ENCODE results near the gene FGR.
"Not testable (repeated sequence)": the region's sequence is repeated elsewhere in the genome, so short reads cannot be mapped to it uniquely, and the experiment has no call there.

The FGR gene

DNA sequence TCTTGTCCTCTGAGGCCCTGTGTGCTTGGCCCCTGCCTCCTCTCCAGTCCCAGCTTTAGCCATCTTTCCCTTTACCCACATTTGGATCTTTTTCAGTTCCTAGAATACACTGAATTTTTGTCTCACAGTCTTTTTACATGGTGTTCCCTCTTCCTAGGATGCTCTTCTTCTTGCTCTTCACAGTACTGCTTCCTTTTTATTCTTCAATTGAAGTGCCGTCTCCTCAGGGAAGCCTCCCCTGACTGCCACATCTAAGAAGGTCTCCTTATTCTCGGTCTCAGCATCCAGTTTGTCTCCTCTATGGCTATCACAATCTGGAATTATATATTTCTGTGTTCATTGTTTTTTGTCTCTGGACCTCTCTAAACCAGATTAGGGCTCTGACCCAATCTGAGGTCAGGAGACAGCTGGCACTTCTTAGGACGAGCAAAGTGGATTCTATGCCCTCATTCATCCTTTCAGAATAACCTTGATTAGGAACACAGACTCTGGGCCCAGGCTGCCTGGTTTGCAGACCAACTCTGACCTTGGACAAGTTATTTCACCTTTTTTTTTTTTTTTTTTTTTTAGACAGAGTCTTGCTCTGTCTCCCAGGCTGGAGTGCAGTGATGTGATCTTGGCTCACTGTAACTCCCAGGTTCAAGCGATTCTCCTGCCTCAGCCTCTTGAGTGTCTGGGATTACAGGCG is 3.2 kb upstream of the FGR start:
- Histone ChIP-seq H3K9me3 (no peaks in the 10 kb centered on the region), H3K9ac (no peak overlapping the region), H3K27ac (no peak overlapping the region), H4K20me1 (no peaks in the 10 kb centered on the region), H3K4me1 (peaks cover 57% of the 10 kb centered on the region), H3K27me3 (peaks cover 11% of the 10 kb centered on the region), H3K4me3 (no peak overlapping the region), H3K36me3 (no peaks in the 10 kb centered on the region), H3K4me2 (peak overlapping the region; percentile 33)
- TF ChIP-seq Cebpa-rat (IDR thresholded peaks at IDR 0.05), result no peak

DNA sequence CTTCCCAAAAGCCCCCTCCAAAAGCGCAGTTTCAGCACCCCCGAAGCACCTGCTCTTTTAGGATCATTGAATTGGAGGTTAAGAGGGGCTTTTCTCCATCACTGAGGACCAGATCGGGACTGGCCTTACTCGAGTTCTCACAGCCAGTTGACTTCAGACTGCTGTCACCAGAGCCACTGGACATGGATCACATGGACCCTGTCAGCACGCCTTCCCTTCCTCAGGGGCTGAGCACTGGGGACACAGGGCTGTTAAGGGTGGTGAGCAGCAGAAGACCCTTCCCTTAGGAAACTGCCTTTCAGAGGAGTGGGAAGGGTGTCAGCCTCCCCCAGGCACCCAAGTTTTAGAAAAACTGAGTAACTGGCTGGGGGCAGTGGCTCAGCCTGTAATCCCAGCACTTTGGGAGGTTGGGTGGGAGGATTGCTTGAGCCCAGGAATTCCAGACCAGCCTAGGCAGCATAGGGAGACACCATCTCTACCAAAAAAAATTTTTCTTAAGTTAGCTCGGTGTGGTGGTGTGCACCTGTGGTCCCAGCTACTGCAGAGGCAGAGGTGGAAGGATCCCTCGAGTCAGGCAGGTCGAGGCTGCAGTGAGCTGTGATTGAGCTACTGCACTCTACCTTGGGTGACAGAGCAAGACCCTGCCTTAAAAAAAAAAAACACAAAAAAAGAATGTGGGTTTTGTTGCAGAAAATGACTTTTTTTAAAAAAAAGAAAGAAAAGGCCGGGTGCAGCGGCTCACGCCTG is 584 bp upstream of the FGR start:
- H3K4me1 ChIP-seq, result peaks cover 83% of the 10 kb centered on the region
- H3K9me3 ChIP-seq, result no peaks in the 10 kb centered on the region
- no peaks in the 10 kb centered on the region for H3K36me3 ChIP-seq
- H3K27ac ChIP-seq, result no peak overlapping the region
- H3K4me3 ChIP-seq, result no peak overlapping the region
- H3K9ac ChIP-seq, result no peak overlapping the region
- H4K20me1 ChIP-seq, result no peaks in the 10 kb centered on the region
- peak overlapping the region; percentile 87 for H3K4me2 ChIP-seq
- H3K27me3 ChIP-seq, result peaks cover 11% of the 10 kb centered on the region
- TF ChIP-seq Cebpa-rat (IDR thresholded peaks at IDR 0.05), result no peak

DNA sequence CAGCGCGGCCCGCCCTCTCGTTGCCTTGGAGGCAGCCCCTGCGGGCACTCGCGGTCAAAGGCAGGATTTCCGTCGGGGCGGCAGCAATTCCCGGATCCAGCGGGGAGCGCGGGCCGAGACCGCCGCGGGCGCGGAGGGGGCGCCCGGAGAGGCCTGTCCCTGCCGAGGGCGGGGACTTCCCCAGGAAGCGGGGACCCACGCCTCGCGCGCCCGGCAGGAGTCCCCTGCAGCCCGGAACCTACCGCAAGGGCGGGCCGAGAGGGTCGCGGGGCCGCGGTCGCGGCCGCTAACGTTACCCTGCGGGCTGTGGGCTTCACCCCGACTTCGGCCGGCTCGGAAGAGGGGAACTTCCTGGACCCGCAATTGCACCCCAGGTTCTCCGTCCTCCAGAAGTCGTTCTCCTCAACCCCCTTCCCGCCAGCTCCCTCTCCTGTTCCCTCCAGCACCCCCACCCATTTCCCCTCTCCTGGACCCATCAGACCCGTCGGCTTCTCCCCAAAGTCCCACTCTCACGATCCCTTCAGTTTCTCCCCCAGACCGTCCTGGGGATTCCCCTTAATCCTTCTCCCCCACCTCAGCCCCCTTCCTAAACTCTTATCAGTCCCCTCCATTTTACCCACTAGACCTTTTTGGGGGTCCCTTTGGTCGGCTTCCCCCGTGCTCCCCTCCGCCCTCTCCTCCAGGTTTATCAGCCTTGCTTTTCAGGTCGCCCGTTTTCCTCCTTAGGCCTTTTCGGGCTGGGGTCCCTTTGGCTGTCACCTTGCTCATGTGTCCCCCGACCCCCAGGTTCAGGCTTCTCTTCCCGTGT is 604 bp downstream of the FGR start:
- no peak for TF ChIP-seq Cebpa-rat (IDR thresholded peaks at IDR 0.05)
- Histone ChIP-seq H3K27ac (peak overlapping the region; percentile 63), H3K9ac (peak overlapping the region; percentile 74), H3K4me3 (peak overlapping the region; percentile 59), H3K27me3 (peaks cover 11% of the 10 kb centered on the region), H3K4me2 (peak overlapping the region; percentile 87), H3K36me3 (no peaks in the 10 kb centered on the region), H3K4me1 (peaks cover 95% of the 10 kb centered on the region), H4K20me1 (no peaks in the 10 kb centered on the region), H3K9me3 (no peaks in the 10 kb centered on the region)

DNA sequence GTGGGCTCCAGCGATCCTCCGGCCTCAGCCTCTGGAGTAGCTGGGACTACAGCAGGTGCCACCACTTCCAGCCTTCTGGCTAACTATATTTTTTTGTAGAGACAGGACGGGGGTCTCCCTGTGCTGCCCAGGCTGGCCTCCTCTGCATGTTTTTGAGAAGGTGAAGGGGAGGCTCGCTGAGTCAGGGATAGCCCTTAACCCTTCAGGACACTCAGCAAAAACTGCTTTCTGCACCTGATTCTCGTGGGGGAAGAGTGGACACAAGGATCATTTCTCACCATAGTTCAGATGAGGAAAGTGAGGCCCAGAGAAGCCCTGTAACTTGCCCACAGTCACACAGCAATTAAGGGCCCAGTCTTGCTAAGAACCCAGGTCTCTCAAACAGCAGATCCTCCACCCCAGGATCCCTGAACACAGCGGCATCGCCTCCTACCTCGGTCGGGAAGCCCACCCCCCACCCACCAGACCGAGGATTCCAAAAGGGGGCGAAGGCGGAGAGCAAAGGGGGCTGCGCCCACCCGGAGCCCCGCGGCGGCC is 1.3 kb downstream of the FGR start:
- H3K4me2 ChIP-seq, result peak overlapping the region; percentile 87
- H3K4me3 ChIP-seq, result peak overlapping the region; percentile 59
- peaks cover 11% of the 10 kb centered on the region for H3K27me3 ChIP-seq
- H3K27ac ChIP-seq, result peak overlapping the region; percentile 63
- no peak for TF ChIP-seq Cebpa-rat (IDR thresholded peaks at IDR 0.05)
- peak overlapping the region; percentile 74; the same call in 1 of the 2 replicates for H3K9ac ChIP-seq
- H3K4me1 ChIP-seq, result peaks cover 98% of the 10 kb centered on the region
- no peaks in the 10 kb centered on the region for H4K20me1 ChIP-seq
- H3K36me3 ChIP-seq, result no peaks in the 10 kb centered on the region
- no peaks in the 10 kb centered on the region for H3K9me3 ChIP-seq

DNA sequence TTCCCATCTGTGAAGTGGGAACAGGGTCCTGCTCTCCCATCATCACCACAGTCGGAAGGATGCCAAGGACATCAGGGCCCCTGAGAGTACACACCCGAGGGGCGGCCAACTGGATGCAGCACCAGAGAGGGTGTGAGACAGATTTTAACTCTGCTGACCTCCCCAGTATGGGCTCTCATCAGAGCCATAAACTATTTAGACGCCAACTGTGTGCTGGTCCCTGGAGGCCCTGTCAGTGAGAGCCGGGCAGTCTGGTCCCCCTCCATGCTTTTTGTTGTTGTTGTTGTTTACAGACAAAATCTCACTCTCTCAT is 1.7 kb downstream of the FGR start:
- TF ChIP-seq Cebpa-rat (IDR thresholded peaks at IDR 0.05), result no peak
- Histone ChIP-seq H3K4me3 (no peak overlapping the region), H4K20me1 (no peaks in the 10 kb centered on the region), H3K36me3 (no peaks in the 10 kb centered on the region), H3K27ac (no peak overlapping the region), H3K27me3 (peaks cover 11% of the 10 kb centered on the region), H3K4me2 (peak overlapping the region; percentile 87), H3K4me1 (peaks cover 98% of the 10 kb centered on the region), H3K9ac (no peak overlapping the region; the same call in 1 of the 2 replicates), H3K9me3 (no peaks in the 10 kb centered on the region)

DNA sequence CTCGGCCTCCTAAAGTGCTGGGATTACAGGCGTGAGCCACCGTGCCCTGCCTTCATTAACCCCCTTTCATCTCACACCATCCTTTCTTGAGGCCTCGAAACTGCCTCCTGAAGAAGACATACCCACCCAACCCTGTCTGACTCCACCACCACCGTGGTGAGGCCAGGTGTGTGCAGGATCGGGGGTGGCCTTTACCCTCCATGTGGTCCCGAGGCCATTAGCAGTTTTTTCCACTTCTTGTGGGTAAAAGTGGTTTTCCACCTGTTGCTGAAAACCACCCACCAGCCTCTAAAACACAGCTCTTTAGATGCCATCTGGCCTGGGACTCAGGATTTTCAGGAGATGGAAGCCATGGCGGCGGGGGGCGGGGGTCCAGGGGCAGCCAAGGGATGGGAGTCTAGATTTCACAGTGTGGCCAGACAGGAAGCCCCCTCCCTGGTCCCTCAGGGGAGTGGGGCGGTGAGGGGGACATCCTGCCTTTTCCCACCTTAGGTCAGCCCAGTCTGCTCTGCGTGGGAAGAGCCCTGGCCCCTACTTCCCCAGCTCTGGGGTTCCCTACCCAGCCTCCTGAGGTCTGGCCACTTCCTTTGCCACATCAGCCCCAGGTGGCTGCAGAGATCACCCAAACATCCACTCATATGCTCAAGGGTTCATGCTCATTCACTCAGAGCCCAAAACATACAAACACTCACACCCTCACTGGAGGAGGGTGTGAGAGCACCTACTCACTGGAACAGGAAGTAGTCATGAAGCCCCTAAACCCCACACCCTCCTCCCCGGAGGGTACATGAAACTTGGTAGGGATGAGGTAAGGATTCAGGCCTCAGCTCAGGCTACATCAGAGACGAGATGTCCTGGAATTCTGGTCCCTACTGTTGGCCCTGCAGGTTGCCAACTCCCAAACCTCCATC is 2.3 kb downstream of the FGR start:
- Histone ChIP-seq H3K4me2 (peak overlapping the region; percentile 87), H3K9me3 (no peaks in the 10 kb centered on the region)

DNA sequence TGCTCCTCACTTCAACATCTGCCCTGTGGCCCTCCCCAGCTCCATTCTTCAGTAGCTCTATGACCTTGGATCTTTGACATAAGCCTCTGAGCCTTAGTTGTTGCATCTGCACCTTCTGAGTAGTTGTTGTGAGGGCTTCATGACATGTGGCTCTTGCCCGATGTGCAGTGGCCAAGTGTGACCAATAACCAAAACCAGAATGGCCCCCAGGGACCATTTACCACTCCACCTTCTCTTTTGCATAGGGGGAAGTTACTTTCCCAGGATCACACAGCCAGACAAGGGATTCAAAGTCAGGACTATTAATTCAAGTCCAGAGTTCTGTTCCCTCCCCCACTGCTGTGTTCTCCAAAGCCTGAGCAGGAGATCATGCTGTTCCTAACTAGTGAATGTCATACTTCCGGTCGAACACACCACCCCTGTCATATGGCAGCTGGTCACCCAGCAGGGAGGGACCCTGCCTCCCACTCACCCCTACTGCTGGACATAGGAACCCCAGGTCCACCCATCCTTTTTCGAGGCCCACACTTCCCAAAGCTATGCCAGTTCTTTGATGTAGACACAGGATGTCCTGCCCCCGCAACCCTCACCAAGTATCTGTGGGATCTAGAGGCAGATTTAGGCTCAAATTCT is 4.0 kb downstream of the FGR start:
- H3K27me3 ChIP-seq, result peaks cover 11% of the 10 kb centered on the region

More for the DNA sequence above, 2.3 kb downstream of the FGR start:
- H4K20me1 ChIP-seq, result no peaks in the 10 kb centered on the region
- H3K4me3 ChIP-seq, result no peak overlapping the region
- H3K27ac ChIP-seq, result peak overlapping the region; percentile 14
- TF ChIP-seq Cebpa-rat (IDR thresholded peaks at IDR 0.05), result no peak
- H3K36me3 ChIP-seq, result no peaks in the 10 kb centered on the region
- no peak overlapping the region for H3K9ac ChIP-seq
- peaks cover 99% of the 10 kb centered on the region for H3K4me1 ChIP-seq
- H3K27me3 ChIP-seq, result peaks cover 11% of the 10 kb centered on the region

DNA sequence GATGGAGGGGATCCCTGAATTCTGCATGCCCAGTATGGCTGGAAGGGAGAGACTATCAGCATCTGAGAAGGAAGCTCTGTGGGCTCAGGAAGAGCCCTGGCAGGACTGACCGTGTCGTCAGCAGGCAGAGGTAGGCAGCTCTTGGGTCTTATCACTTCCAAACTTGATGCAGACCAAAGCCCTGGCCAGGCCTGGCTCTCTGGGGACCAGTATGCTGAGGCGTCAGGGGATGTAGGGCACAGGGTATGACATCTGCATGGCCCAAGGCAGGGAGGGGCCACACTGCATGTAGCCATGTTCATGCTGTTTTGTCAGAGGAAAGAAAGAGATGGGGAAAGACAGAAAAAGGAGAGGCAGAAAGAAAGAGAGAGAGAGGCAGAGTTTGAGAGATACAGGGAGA is 6.3 kb downstream of the FGR start:
- no peak for TF ChIP-seq Cebpa-rat (IDR thresholded peaks at IDR 0.05)
- H4K20me1 ChIP-seq, result no peaks in the 10 kb centered on the region
- no peaks in the 10 kb centered on the region for H3K36me3 ChIP-seq
- H3K4me1 ChIP-seq, result peaks cover 100% of the 10 kb centered on the region
- H3K4me2 ChIP-seq, result peak overlapping the region; percentile 87
- H3K9me3 ChIP-seq, result no peaks in the 10 kb centered on the region
- H3K4me3 ChIP-seq, result no peak overlapping the region
- H3K27ac ChIP-seq, result peak overlapping the region; percentile 55
- no peaks in the 10 kb centered on the region for H3K27me3 ChIP-seq
- H3K9ac ChIP-seq, result peak overlapping the region; percentile 65; the same call in 1 of the 2 replicates

More for the DNA sequence above, 4.0 kb downstream of the FGR start:
- no peak overlapping the region; the same call in 1 of the 2 replicates for H3K9ac ChIP-seq
- peaks cover 100% of the 10 kb centered on the region for H3K4me1 ChIP-seq
- peak overlapping the region; percentile 14; the same call in 1 of the 2 replicates for H3K27ac ChIP-seq
- no peaks in the 10 kb centered on the region for H4K20me1 ChIP-seq
- H3K36me3 ChIP-seq, result no peaks in the 10 kb centered on the region
- H3K4me2 ChIP-seq, result peak overlapping the region; percentile 87
- H3K9me3 ChIP-seq, result no peaks in the 10 kb centered on the region
- TF ChIP-seq Cebpa-rat (IDR thresholded peaks at IDR 0.05), result no peak
- no peak overlapping the region for H3K4me3 ChIP-seq

DNA sequence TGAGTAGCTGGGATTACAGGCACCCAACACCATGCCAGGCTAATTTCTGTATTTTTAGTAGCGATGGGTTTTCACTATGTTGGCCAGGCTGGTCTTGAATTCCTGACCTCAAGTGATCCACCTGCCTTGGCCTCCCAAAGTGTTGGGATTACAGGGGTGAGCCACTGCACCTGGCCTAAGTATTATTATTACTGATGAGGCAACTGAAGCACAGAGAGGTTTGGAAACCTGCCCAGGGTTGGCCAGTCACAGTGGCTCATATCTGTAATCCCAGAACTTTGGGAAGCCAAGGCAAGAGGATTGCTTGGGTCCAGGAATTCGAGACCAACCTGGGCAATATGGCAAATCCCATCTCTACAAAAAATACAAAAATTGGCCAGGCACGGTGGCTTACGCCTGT is 7.3 kb downstream of the FGR start:
- Histone ChIP-seq H3K4me1 (peaks cover 99% of the 10 kb centered on the region), H3K4me2 (peak overlapping the region; percentile 87), H3K27ac (0 out of 2 replicates have a peak overlapping the region, but pooled peaks have one; percentile 4)
- not testable (repeated sequence) for H4K20me1 ChIP-seq, H3K4me3 ChIP-seq, H3K27me3 ChIP-seq, H3K36me3 ChIP-seq, H3K9ac ChIP-seq, H3K9me3 ChIP-seq
